Measurements from ENCODE around the gene SDHB. TPM values are rescaled to one million over a fixed set of nuclear protein-coding genes. Genes with fewer than 3 reads are reported as not detected.
A peak's percentile ranks its signal among the peaks of the same experiment; 100 is the strongest.

SDHB gene
- total and polyA plus RNA-seq, 10 donors = 49.1 to 132 (median 83.7) TPM

- TF ChIP-seq CTCF (IDR thresholded peaks at IDR 0.05 in 8 of 11, conservative IDR thresholded peaks at IDR 0.05 in 3 of 11) = no peak
- no peak for TF ChIP-seq POLR2A (IDR thresholded peaks at IDR 0.05)
- no peak for TF ChIP-seq POLR2AphosphoS5 (IDR thresholded peaks at IDR 0.05)
Observed at GRCh38 chr1:16983649-16984048, 70.2 kb downstream of the SDHB start.

GRCh38 chr1:16982902-16983301 is 70.9 kb downstream of the SDHB start:
- TF ChIP-seq CTCF (IDR thresholded peaks at IDR 0.05 in 8 of 11, conservative IDR thresholded peaks at IDR 0.05 in 3 of 11) (no peak), POLR2AphosphoS5 (IDR thresholded peaks at IDR 0.05) (no peak), POLR2A (IDR thresholded peaks at IDR 0.05) (no peak)
- Histone ChIP-seq H3K36me3 (peaks cover 0 to 36% (median 26%) of the 10 kb centered on the region in 6 donors), H3K27ac (no peak overlapping the region), H3K27me3 (replicated peaks in 1 of 7) (peaks cover 0 to 44% (median 19%) of the 10 kb centered on the region in 7 donors), H3K9me3 (no peaks in the 10 kb centered on the region), H3K4me1 (peaks cover 0 to 20% (median 13%) of the 10 kb centered on the region in 6 donors), H3K4me3 (no peak overlapping the region)
- no peak for DNase-seq
- intact Hi-C loops (cut with DNase I; ENCODE audit: low total_unique reads) = no loop called here
- 60 to 85% (median 75%) methylated on average over 11 of the region's 11 CpGs for WGBS, 5 donors

More at GRCh38 chr1:16983649-16984048, 70.2 kb downstream of the SDHB start:
- 87 to 93% (median 89%) methylated on average over 4 of the region's 4 CpGs for WGBS, 5 donors
- Histone ChIP-seq H3K36me3 (peaks cover 0 to 43% (median 34%) of the 10 kb centered on the region in 6 donors), H3K27ac (no peak overlapping the region), H3K4me1 (peaks cover 0 to 20% (median 13%) of the 10 kb centered on the region in 6 donors), H3K9me3 (no peaks in the 10 kb centered on the region), H3K27me3 (replicated peaks in 1 of 7) (peaks cover 0 to 43% (median 19%) of the 10 kb centered on the region in 7 donors), H3K4me3 (no peak overlapping the region)
- DNase-seq = no peak
- intact Hi-C loops (cut with DNase I; ENCODE audit: low total_unique reads) = no loop called here

GRCh38 chr1:16981269-16981849 is 72.5 kb downstream of the SDHB start:
- Histone ChIP-seq H3K4me3 (no peak overlapping the region), H3K27ac (no peak overlapping the region), H3K27me3 (replicated peaks in 1 of 7) (peaks cover 0 to 44% (median 19%) of the 10 kb centered on the region in 7 donors), H3K9me3 (no peaks in the 10 kb centered on the region), H3K4me1 (peaks cover 0 to 20% (median 13%) of the 10 kb centered on the region in 6 donors), H3K36me3 (peaks cover 0 to 20% (median 11%) of the 10 kb centered on the region in 6 donors)
- TF ChIP-seq POLR2AphosphoS5 (IDR thresholded peaks at IDR 0.05) = no peak
- no peak for TF ChIP-seq CTCF (IDR thresholded peaks at IDR 0.05 in 8 of 11, conservative IDR thresholded peaks at IDR 0.05 in 3 of 11)
- TF ChIP-seq POLR2A (IDR thresholded peaks at IDR 0.05) = no peak
- intact Hi-C loops (cut with DNase I; ENCODE audit: low total_unique reads) = no loop called here
- WGBS, 5 donors = 81 to 94% (median 87%) methylated on average over 10 of the region's 10 CpGs
- DNase-seq = no peak

- H3K27me3 ChIP-seq (replicated peaks in 1 of 7) = peaks cover 0 to 44% (median 19%) of the 10 kb centered on the region in 7 donors
- H3K4me3 ChIP-seq = peak within 1 kb of the TSS in 5 of 8 donors; percentile 10 to 66 (median 35)
- intact Hi-C loops (cut with DNase I; ENCODE audit: low total_unique reads) = no loop called here
- no peak for DNase-seq
- TF ChIP-seq CTCF (IDR thresholded peaks at IDR 0.05 in 8 of 11, conservative IDR thresholded peaks at IDR 0.05 in 3 of 11) (no peak), POLR2A (IDR thresholded peaks at IDR 0.05) (no peak), POLR2AphosphoS5 (IDR thresholded peaks at IDR 0.05) (no peak)
- H3K27ac ChIP-seq = no peak within 1 kb of the TSS
- peaks cover 0 to 14% (median 4%) of the 10 kb centered on the region in 6 donors for H3K36me3 ChIP-seq
- WGBS, 5 donors = 9 to 26% (median 12%) methylated on average over 16 to 53 of the region's 53 CpGs
- H3K4me1 ChIP-seq = peaks cover 0 to 20% (median 13%) of the 10 kb centered on the region in 6 donors
- H3K9me3 ChIP-seq = no peaks in the 10 kb centered on the region
Observed at GRCh38 chr1:16980473-16981268, 73.2 kb downstream of the SDHB start, which contains the start of gene MFAP2. MFAP2 (minus strand) TSS chr1:16980620; CDS start chr1:16978273, 2,347 bp downstream.

Measured in spleen (tissue), 11 donors.